Endothelial cell of umbilical vein (primary cell): ENCODE results near the gene ERP29. TPM values are rescaled to one million over a fixed set of nuclear protein-coding genes. Genes with fewer than 3 reads are reported as not detected.

Source experiments
- BruUV-seq: library from RNA; stranded (reverse); fragments of 400-500 nt; replicated peaks from 2 replicates; lab custom pipeline; 2021; lab: Mats Ljungman, UMichigan
- CTCF ChIA-PET: fragments of 300-600, 350-600 bp; sonication (Branson Sonifier 250); formaldehyde crosslinking; loops from one replicate; lab custom pipeline; 2021; ENCODE audit warnings: antibody characterized with exemption, inconsistent platforms; lab: Charles Lee
- POLR2A ChIA-PET: fragments of 300-600, 350-600 bp; sonication (Branson Sonifier 250); formaldehyde crosslinking; loops from one replicate; lab custom pipeline; 2021; ENCODE audit warnings: antibody characterized with exemption, inconsistent platforms; lab: Charles Lee
- DNase-seq: peaks from one replicate; pipeline ENCODE4 v3.0.0-alpha.2; 2011; ENCODE audit warnings: low read depth, low spot score
- FAIRE-seq: peaks from 2 replicates; lab custom pipeline; 2011; peaks lifted over from hg19 to GRCh38; lab: Jason Lieb, UNC
- H2AFZ ChIP-seq: 2 replicates; pipeline ENCODE4 v1.6.0; 2012; ENCODE audit warnings: low read depth, low read length, control low read depth, inconsistent platforms
- H3K27ac ChIP-seq: 2 replicates; pipeline ENCODE4 v1.5.1; 2011; ENCODE audit warnings: low read depth, mild to moderate bottlenecking, control low read depth, low read length, moderate library complexity; ENCODE audit not compliant: insufficient read depth
- H3K27me3 ChIP-seq, 2 experiments: 2 replicates each; pipeline versions ENCODE4 v1.6.0 to v1.6.1; 2011; ENCODE audit warnings: low read length in 2 of 2, mixed read lengths in 1 of 2; ENCODE audit not compliant: control insufficient read depth in 2 of 2, insufficient read depth in 2 of 2
- H3K36me3 ChIP-seq, 2 experiments: 2 replicates in 1 of 2; 3 replicates in 1 of 2; pipeline ENCODE4 v1.5.1; 2011; ENCODE audit warnings: low read length in 2 of 2, mild to moderate bottlenecking in 1 of 2, moderate library complexity in 1 of 2; ENCODE audit not compliant: control insufficient read depth in 2 of 2, insufficient read depth in 2 of 2; ENCODE audit errors: extremely low read depth in 1 of 2
- H3K4me1 ChIP-seq: 3 replicates; pipeline ENCODE4 v1.5.1; 2011; ENCODE audit warnings: mild to moderate bottlenecking, low read length; ENCODE audit not compliant: control insufficient read depth, insufficient read depth; ENCODE audit errors: extremely low read depth
- H3K4me2 ChIP-seq: 2 replicates; pipeline ENCODE4 v1.6.1; 2011; ENCODE audit warnings: low read length, control low read depth, mixed read lengths; ENCODE audit not compliant: insufficient read depth
- H3K4me3 ChIP-seq, 3 experiments: fragments of 200-600 bp in 1 of 3; sonication (generic), shearing (Covaris generic) in 1 of 3; replicated peaks in 1 of 3; 2 replicates each; pipeline ENCODE4 v1.5.1; 2011 to 2016; ENCODE audit warnings: control low read depth in 3 of 3, low read length in 3 of 3, mild to moderate bottlenecking in 2 of 3, inconsistent platforms in 1 of 3, low read depth in 1 of 3, moderate library complexity in 1 of 3; ENCODE audit not compliant: insufficient read depth in 1 of 3
- H3K79me2 ChIP-seq: 2 replicates; pipeline ENCODE4 v1.6.0; 2012; ENCODE audit warnings: low read length, inconsistent platforms; ENCODE audit not compliant: control insufficient read depth, insufficient read depth
- H3K9ac ChIP-seq: replicated peaks from 2 replicates; pipeline ENCODE3; 2011; ENCODE audit warnings: low read length, control low read depth; ENCODE audit not compliant: insufficient read depth; ENCODE audit errors: extremely low read depth
- H3K9me1 ChIP-seq: replicated peaks from 3 replicates; pipeline ENCODE4 v1.6.0; 2011; ENCODE audit warnings: mild to moderate bottlenecking, low read length; ENCODE audit not compliant: control insufficient read depth, insufficient read depth; ENCODE audit errors: extremely low read depth
- H3K9me3 ChIP-seq: replicated peaks from 2 replicates; pipeline ENCODE4 v1.5.1; 2012; ENCODE audit warnings: low read length, inconsistent platforms; ENCODE audit not compliant: control insufficient read depth, insufficient read depth
- H4K20me1 ChIP-seq: replicated peaks from 2 replicates; pipeline ENCODE3; 2011; ENCODE audit warnings: mild to moderate bottlenecking, low read length; ENCODE audit not compliant: control insufficient read depth, insufficient read depth; ENCODE audit errors: extremely low read depth
- CTCF ChIP-seq, 2 donors: IDR thresholded peaks; 1 replicate in 1 of 2; 2 replicates in 1 of 2; pipeline ENCODE4 v1.5.1; 2011; ENCODE audit warnings: low read length in 2 of 2, mild to moderate bottlenecking in 2 of 2, moderate library complexity in 2 of 2, control low read depth in 1 of 2, inconsistent platforms in 1 of 2, low read depth in 1 of 2; ENCODE audit not compliant: insufficient read depth in 1 of 2; ENCODE audit errors: extremely low read depth in 1 of 2
- EZH2 ChIP-seq: IDR thresholded peaks from 2 replicates; pipeline ENCODE4 v1.6.1; 2012; ENCODE audit warnings: borderline replicate concordance, low read depth, mild to moderate bottlenecking, moderate library complexity, low read length, inconsistent platforms; ENCODE audit not compliant: severe bottlenecking
- FOS ChIP-seq: IDR thresholded peaks from 2 replicates; pipeline ENCODE4 v1.6.1; 2011; ENCODE audit warnings: mild to moderate bottlenecking, low read length, moderate library complexity, borderline replicate concordance; ENCODE audit not compliant: insufficient read depth
- GATA2 ChIP-seq: IDR thresholded peaks from 2 replicates; pipeline ENCODE4 v1.7.0; 2011; ENCODE audit warnings: low read depth, mild to moderate bottlenecking, moderate library complexity, mixed read lengths, low read length; ENCODE audit not compliant: insufficient read length, insufficient read depth
- JUN ChIP-seq: IDR thresholded peaks from 2 replicates; pipeline ENCODE4 v1.6.1; 2011; ENCODE audit warnings: borderline replicate concordance, low read depth; ENCODE audit not compliant: insufficient read length, insufficient read depth
- MAX ChIP-seq: IDR thresholded peaks from 2 replicates; pipeline ENCODE4 v1.6.1; 2011; ENCODE audit not compliant: insufficient read depth, insufficient read length
- MYC ChIP-seq: IDR thresholded peaks from one replicate; pipeline ENCODE4 v1.6.1; 2011; ENCODE audit warnings: mild to moderate bottlenecking, low read depth, low read length
- POLR2A ChIP-seq: IDR thresholded peaks from 2 replicates; pipeline ENCODE4 v1.6.1; 2012; ENCODE audit warnings: low read depth, mild to moderate bottlenecking, control low read depth, low read length
- POLR2AphosphoS5 ChIP-seq: IDR thresholded peaks from 2 replicates; pipeline ENCODE4 v1.6.1; 2012; ENCODE audit warnings: low read depth, mild to moderate bottlenecking, control low read depth, low read length, moderate library complexity; ENCODE audit not compliant: insufficient read depth
- dilution Hi-C: fragments of 300-500 bp; cut with MboI; formaldehyde crosslinking; loops from one replicate; pipeline ENCODE4 v1.15.0; 2019; ENCODE audit warnings: low sequenced_read_pairs; ENCODE audit not compliant: extremely low pct_ligation_motif_present
- intact Hi-C: fragments of 100-400 bp; cut with micrococcal nuclease; formaldehyde crosslinking; loops from one replicate; pipeline ENCODE4 v1.10.0; 2022
- polyA plus RNA-seq, 4 experiments: library from polyadenylated mRNA; depleted of rRNA in 3 of 4; stranded (reverse) in 3 of 4; unstranded in 1 of 4; fragments of >200 nt; gene quantifications; 2 replicates each; pipeline versions ENCODE4 v1.2.1 to v1.2.3, GENCODE V29; 2011 to 2012; ENCODE audit warnings: missing spikeins in 1 of 4
- total RNA-seq: library from RNA; stranded (reverse); gene quantifications from 2 replicates; pipeline ENCODE4 v1.2.3, GENCODE V29; 2021

Gene ERP29
- total and polyA plus RNA-seq, 2 donors (not counting 3 experiments of a cell fraction or from before 2014, with no cell fraction given) = 77.1 to 116 TPM

GRCh38 chr12:111976291-111976690 lies 36.9 kb upstream of the ERP29 start:
- Histone ChIP-seq H3K4me1 (no peaks in the 10 kb centered on the region), H3K9ac (no peak overlapping the region), H3K4me2 (no peak overlapping the region), H3K27me3 (no peaks in the 10 kb centered on the region), H3K9me3 (no peaks in the 10 kb centered on the region), H3K9me1 (no peaks in the 10 kb centered on the region), H2AFZ (no peak overlapping the region), H3K79me2 (no peaks in the 10 kb centered on the region), H4K20me1 (no peaks in the 10 kb centered on the region), H3K27ac (no peak overlapping the region), H3K4me3 (no peak overlapping the region), H3K36me3 (no peaks in the 10 kb centered on the region)
- no TSS peak for BruUV-seq
- TF ChIP-seq FOS = no peak
- no peak for TF ChIP-seq CTCF (IDR thresholded peaks at IDR 0.05; ENCODE audit: extremely low read depth in 1 of 2, insufficient read depth in 1 of 2, low read depth in 1 of 2, low read length in 2 of 2)
- no peak for TF ChIP-seq MAX
- TF ChIP-seq POLR2AphosphoS5 = no peak
- no peak for TF ChIP-seq POLR2A
- TF ChIP-seq MYC = no peak
- TF ChIP-seq JUN = no peak
- no peak for TF ChIP-seq EZH2
- TF ChIP-seq GATA2 = no peak
- intact Hi-C loops (no loop called here), dilution Hi-C loops (no loop called here)
- DNase-seq = no peak
- FAIRE-seq = no peak
- ChIA-PET POLR2A (no interaction called here), CTCF (interaction anchor here (1.0 to 1.7 kb wide), 4 partner anchors 10 to 111 kb away, joined by 3 to 6 read pairs (median 3); no protein-coding TSS in a partner anchor)
